Fibroblast of peridontal ligament (primary cell): ENCODE measurements around the gene PSMC4.

Source experiments
- DNase-seq: peaks from one replicate; pipeline ENCODE4 v3.0.0-alpha.2; 2010; ENCODE audit errors: extremely low read depth

The PSMC4 gene

DNA sequence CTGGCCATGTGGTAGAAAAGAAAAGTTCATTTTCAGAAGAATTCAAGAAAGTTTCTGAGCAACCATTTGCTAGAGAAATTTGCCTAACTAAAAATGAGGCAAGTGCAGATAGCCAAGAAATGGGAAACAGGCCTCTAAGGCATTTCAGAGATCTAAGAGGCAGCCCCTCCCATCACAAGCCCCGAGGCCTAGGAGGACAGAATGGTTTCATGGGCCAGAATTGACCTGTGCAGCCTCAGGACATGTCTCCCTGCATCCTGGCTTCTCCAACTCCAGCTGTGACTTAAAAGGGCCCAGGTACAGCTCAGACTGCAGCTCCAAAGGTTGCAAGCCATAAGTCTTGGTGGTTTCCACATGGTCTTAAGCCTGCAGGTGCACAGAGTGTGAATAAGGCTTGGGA is 22.6 kb downstream of the PSMC4 start:
- DNase-seq: no peak

GRCh38 chr19:39994361-39994760 is 23.4 kb downstream of the PSMC4 start:
- no peak for DNase-seq

DNA sequence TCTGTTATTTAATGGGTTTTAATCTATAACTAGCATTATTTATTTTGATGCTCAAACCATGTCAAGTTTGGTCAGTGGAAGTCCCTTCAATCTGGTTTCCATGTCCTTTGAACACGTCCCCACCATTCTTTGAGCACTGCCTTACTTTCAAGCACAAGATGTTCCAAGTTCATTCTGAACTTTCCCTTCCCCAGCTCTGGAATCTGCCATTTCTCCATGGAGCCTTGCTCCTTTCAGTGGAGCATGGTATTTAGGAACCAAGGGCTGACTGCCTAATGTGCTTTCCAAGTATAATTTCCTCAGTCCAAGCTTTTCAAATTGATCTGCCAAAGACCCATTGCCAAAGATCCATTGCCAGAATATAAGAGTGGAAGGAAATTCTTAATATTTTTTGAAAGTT is 24.8 kb downstream of the PSMC4 start:
- DNase-seq: no peak

- DNase-seq: peak; percentile 69
These were observed 25.3 kb downstream of the PSMC4 start for GRCh38 chr19:39996218-39996810.

DNA sequence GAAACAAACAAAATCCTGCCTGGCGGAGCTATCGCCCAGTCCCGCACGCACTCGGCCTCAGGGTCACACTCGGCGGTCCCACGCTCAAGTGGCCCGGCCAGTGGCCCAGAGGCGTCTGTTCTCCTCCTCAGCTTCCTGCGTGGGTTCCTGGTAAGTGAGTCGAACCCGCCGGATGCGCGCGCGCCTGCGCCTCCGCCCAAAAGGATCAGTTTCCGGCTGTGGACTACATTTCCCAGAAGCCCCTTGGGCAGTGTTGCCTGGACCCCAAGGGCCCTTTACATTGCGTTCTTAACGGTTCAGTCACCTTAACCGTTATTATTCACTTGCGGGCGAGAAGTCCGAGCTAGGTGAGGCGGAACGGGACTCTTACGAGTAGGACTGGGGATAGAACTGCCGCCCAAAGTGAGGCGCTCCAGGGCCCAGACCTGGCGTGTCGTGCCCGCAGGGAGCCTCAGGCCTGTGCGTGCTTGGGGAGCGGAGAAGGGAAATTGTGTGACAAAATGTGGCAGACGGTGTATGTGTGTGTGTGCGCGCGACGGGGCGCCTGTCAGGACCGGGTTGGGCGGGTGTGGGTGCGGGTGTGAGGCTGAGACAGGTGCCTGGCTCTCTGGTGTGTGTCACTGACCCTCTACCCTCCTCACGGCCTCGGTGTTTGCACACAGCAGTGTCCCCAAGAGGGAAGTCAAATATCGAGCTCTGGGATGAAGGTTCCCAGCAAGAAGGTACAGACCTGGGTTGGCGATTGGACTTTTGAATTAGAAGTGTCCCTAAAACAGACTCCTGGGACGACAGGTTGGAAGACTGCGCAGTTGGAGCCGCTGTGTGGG is 26.1 kb downstream of the PSMC4 start, which contains the start of gene ZNF546:
TSS of gene ZNF546 (plus strand) at position 250 of the 827 bp plus-strand sequence. CDS start 1,267 bp downstream, outside the sequence.
- peak; percentile 87 for DNase-seq

DNA sequence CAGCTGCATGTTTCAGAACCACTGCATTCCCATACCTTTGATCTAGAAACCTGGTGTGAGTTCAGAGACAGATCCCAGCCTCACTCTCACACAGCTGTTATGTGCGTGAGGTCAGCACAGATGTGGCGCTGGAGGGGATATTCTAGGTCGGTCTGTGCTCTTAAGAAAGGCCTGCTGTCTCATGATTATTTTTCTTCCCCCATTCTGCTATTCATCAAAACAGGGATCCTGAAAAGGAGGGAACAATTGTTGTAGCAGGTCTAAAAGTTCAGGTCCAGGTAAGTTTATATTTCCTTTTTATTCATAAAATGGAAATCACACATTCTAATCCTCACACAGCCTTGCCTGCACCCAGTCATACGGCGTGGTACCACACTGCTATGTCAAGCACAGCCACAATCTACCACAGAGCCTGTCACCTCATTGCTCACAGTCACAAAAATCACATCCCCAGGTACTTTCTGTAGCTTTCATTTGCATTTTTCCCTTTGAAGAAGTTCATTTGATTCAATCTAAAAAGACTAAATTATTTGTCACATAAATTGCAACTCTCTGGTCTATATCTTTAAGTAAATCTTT is 26.8 kb downstream of the PSMC4 start:
- peak; percentile 32 for DNase-seq

DNA sequence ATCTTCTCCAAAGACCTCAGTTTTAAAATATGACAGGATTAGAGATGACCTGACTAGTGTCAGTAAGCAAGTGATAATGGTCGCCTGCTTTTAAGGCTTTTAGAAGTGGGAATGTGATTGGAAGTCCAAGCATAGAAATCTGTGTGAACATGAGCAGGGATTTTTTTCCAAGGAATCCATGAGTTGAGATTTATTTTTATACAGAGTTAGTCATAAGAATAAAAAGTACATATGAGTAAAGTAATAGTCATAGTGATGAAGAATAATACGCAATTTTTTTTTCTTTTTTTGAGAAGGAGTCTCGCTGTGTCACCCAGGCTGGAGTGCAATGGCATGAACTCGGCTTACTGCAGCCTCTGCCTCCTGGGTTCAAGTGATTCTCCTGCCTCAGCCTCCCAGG is 27.5 kb downstream of the PSMC4 start:
- peak; percentile 49 for DNase-seq

- DNase-seq: no peak
These were observed 34.8 kb downstream of the PSMC4 start for GRCh38 chr19:40005691-40006272.

- peak; percentile 86 for DNase-seq
These were observed 35.3 kb downstream of the PSMC4 start for GRCh38 chr19:40006273-40006691.

DNA sequence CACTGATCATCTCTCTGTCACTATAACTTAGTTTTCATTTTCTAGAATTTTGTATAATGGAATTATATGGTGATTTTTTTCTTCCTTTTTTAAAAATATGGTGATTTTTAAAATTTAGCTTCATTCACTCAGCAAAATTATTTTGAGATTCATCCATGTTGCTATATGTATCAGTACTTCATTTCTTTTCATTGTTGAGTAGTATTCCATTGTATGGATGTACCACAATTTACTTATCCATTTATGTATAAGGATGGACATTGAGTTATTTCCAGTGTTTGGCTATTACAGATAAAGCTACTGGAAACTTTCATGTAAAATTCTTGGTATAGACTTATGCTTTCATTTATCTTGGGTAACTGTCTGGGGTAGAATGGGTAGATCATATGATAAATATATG is 38.7 kb downstream of the PSMC4 start:
- no peak for DNase-seq

DNA sequence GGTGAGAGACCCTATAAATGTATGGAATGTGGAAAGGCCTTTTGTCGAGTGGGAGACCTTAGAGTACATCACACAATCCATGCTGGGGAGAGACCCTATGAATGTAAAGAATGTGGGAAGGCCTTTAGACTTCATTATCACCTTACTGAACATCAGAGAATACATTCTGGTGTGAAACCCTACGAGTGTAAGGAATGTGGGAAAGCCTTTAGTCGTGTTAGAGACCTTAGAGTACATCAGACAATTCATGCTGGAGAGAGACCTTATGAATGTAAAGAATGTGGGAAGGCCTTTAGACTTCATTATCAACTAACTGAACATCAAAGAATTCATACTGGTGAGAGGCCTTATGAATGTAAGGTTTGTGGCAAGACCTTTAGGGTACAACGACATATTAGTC is 43.0 kb downstream of the PSMC4 start:
- DNase-seq: no peak

DNA sequence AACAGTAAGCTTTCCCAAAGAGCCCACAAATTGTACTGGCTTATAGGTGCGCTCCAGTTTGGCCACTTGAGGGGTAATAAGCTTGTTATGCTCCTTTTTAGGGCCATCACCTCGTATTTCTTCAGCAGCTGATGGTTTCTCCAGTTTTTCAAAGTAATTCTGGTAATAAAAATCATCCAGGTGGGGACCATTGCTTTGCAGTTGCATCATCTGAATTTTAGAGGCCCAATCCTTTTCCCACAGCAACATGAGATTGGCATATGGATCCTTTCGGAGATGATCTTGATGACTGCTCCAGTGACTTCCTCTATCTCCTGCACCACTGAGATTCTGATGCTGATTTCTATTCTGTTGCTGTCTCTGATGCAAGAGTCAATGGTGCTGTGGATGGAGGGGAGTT is 53.0 kb downstream of the PSMC4 start:
- no peak for DNase-seq

DNA sequence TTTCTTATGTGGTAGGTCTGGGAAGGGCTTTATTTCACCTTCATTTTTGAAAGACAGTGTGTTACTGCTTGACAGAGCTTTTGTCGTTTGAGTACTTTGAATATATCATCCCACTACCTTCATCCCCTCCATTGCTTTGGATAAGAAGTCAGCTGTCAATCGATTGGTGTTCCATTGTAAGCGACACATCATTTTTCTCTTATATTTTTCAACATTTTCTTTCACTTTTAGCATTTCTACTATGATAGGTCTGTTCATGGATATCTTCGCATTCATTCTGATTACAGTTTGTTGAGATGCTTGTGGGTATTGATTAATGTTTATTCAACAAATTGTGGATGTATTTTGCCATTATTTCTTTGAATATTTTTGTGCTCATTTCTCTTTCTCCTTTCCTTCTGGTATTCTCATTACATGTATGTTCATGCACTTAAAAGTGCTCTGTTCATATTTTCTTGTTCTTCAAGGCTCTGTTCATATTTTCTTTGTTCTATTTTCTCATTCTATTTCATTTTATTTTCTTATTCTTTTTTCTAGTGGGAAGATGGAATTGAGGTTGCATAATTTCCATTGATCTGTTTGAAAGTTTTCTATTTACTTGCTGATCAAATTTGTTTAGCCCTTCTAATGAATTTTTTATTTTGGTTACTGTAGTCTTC is 55.1 kb downstream of the PSMC4 start:
- no peak for DNase-seq

- DNase-seq: no peak
These were observed 55.6 kb downstream of the PSMC4 start for GRCh38 chr19:40026597-40026970.
